Kidney glomerular epithelial cell (primary cell): ENCODE data around the gene ARPC2.
"Not testable (repeated sequence)": the region's sequence is repeated elsewhere in the genome, so short reads cannot be mapped to it uniquely, and the experiment has no call there.

ENCODE experiments used
- DNase-seq: peaks from one replicate; lab custom pipeline; 2025; lab: John Stamatoyannopoulos, UW

Gene ARPC2

GRCh38 chr2:218271487-218271797 is 54.5 kb downstream of the ARPC2 start:
- DNase-seq, result no peak

GRCh38 chr2:218271865-218272530 is 55.0 kb downstream of the ARPC2 start:
- no peak for DNase-seq

GRCh38 chr2:218272531-218273212 is 55.7 kb downstream of the ARPC2 start:
- DNase-seq, result peak; percentile 72

GRCh38 chr2:218273214-218273907 is 56.4 kb downstream of the ARPC2 start:
- not testable (repeated sequence) for DNase-seq

GRCh38 chr2:218273908-218274249 is 56.9 kb downstream of the ARPC2 start:
- no peak for DNase-seq

GRCh38 chr2:218274586-218274985 is 57.6 kb downstream of the ARPC2 start:
- no peak for DNase-seq

GRCh38 chr2:218275371-218276072 is 58.5 kb downstream of the ARPC2 start:
- no peak for DNase-seq

GRCh38 chr2:218276986-218277755 is 60.2 kb downstream of the ARPC2 start:
- no peak for DNase-seq

GRCh38 chr2:218277921-218278320 is 60.9 kb downstream of the ARPC2 start:
- DNase-seq, result no peak

- DNase-seq, result no peak
Observed at GRCh38 chr2:218278531-218279360, 61.8 kb downstream of the ARPC2 start.

GRCh38 chr2:218280260-218280870 is 63.4 kb downstream of the ARPC2 start:
- no peak for DNase-seq

GRCh38 chr2:218281449-218281848 is 64.5 kb downstream of the ARPC2 start:
- DNase-seq, result no peak

- no peak for DNase-seq
Observed at GRCh38 chr2:218282173-218282991, 65.4 kb downstream of the ARPC2 start.

- no peak for DNase-seq
Observed at GRCh38 chr2:218284106-218284811, 67.3 kb downstream of the ARPC2 start.

- no peak for DNase-seq
Observed at GRCh38 chr2:218285604-218286003, 68.6 kb downstream of the ARPC2 start.

- peak; percentile 94 for DNase-seq
Observed at GRCh38 chr2:218286570-218287459, 69.8 kb downstream of the ARPC2 start.

GRCh38 chr2:218289639-218290315 is 72.8 kb downstream of the ARPC2 start:
- DNase-seq, result no peak
